ENCODE results near the gene GMPR.
"Not testable (repeated sequence)": the region's sequence is repeated elsewhere in the genome, so short reads cannot be mapped to it uniquely, and the experiment has no call there.

GMPR gene

DNA sequence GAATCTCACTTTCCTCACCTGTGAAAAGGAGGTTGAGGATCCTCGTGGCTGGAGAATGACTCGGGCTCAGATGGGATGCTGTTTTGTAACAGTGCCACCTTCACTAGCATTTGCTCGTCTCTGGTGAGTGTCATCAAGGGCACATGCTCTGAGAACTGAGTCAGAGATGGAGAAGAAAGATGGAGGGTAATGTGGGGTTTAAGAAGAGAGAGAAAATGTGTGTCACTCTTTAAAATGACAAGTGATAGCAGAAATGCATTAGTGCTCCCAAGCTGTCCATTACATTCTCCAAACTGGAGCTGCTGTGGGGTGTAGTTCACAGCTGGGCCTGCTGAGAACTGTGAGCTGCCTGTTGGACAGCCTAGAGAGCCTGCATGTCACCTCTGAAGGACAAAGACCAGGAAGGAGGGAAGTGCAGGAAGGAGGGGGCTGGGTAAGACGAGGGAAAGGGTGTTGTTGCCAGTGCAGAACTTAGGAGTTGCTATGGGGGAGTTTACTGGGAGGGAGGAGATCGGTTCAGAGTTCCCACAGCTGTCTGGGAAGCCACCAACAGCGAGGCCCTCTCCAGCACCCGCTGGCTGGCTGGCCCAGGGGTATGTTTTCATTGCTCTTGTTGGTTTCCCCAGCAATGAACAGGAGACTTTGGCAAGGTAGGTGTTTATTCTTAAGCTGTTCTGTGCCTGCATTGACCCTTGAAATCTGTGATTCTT lies 19.8 kb downstream of the GMPR start:
- peaks cover 0 to 14% (median 9%) of the 10 kb centered on the region in 4 donors for H3K4me1 ChIP-seq
- intact Hi-C loops (cut with DNase I; ENCODE audit: low total_unique reads) = no loop called here
- TF ChIP-seq, protein P1, sequence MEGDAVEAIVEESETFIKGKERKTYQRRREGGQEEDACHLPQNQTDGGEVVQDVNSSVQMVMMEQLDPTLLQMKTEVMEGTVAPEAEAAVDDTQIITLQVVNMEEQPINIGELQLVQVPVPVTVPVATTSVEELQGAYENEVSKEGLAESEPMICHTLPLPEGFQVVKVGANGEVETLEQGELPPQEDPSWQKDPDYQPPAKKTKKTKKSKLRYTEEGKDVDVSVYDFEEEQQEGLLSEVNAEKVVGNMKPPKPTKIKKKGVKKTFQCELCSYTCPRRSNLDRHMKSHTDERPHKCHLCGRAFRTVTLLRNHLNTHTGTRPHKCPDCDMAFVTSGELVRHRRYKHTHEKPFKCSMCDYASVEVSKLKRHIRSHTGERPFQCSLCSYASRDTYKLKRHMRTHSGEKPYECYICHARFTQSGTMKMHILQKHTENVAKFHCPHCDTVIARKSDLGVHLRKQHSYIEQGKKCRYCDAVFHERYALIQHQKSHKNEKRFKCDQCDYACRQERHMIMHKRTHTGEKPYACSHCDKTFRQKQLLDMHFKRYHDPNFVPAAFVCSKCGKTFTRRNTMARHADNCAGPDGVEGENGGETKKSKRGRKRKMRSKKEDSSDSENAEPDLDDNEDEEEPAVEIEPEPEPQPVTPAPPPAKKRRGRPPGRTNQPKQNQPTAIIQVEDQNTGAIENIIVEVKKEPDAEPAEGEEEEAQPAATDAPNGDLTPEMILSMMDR (IDR thresholded peaks at IDR 0.05) = no peak
- H3K4me3 ChIP-seq = no peak overlapping the region
- peak in 1 of 2 donors; percentile 71 for DNase-seq
- H3K27me3 ChIP-seq = no peaks in the 10 kb centered on the region
- no peaks in the 10 kb centered on the region for H3K9me3 ChIP-seq
- peaks cover 12 to 31% (median 21%) of the 10 kb centered on the region in 3 donors for H3K36me3 ChIP-seq
- peak overlapping the region; percentile 50 to 68 for H3K27ac ChIP-seq

DNA sequence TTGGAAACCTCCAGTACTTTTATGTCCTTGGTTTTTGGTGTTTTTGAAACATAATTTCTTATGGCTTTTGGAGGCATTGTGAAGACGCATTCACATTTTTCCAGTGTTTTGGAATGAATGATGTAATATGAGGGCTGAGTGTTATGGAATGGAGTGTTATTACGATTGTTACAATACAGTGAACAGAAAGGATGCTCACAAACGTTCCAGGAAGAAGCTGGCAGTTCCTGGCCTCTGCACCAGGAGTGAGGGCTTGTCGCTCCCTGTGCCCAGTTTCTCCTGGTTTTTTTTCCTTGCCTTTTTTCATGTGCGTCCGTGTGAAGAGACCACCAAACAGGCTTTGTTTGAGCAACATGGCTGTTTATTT lies 20.3 kb downstream of the GMPR start:
- intact Hi-C loops (cut with DNase I; ENCODE audit: low total_unique reads) = no loop called here
- Histone ChIP-seq H3K27ac (peak overlapping the region; percentile 50 to 68), H3K4me1 (peaks cover 0 to 14% (median 9%) of the 10 kb centered on the region in 4 donors), H3K4me3 (no peak overlapping the region), H3K27me3 (no peaks in the 10 kb centered on the region), H3K36me3 (peaks cover 12 to 31% (median 19%) of the 10 kb centered on the region in 3 donors), H3K9me3 (no peaks in the 10 kb centered on the region)
- no peak for DNase-seq
- TF ChIP-seq, protein P1 (IDR thresholded peaks at IDR 0.05) = no peak

DNA sequence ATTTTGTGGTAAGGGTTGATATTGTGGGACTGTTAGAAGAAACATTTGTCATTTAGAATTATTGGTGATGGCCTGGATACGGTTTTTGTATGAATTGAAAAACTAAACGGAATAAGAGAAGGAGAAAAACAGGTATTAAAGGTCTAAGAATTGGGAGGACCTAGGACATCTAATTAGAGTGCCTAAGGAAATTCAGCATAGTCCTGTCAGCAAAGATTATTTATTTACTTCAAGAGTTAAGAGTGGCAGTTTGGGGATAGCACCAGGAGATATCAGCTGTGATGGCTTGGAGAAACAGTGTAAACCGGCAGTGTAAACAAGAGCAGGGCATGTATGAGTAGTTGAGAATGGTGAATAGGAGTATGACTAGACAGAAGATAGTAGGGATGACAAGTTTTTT lies 21.2 kb downstream of the GMPR start:
- H3K9me3 ChIP-seq; DNase-seq; H3K4me3 ChIP-seq; H3K27me3 ChIP-seq; H3K27ac ChIP-seq; intact Hi-C loops (cut with DNase I; ENCODE audit: low total_unique reads): not testable (repeated sequence)
- H3K36me3 ChIP-seq = peaks cover 9 to 22% (median 17%) of the 10 kb centered on the region in 3 donors
- H3K4me1 ChIP-seq = peaks cover 0 to 14% (median 9%) of the 10 kb centered on the region in 4 donors

DNA sequence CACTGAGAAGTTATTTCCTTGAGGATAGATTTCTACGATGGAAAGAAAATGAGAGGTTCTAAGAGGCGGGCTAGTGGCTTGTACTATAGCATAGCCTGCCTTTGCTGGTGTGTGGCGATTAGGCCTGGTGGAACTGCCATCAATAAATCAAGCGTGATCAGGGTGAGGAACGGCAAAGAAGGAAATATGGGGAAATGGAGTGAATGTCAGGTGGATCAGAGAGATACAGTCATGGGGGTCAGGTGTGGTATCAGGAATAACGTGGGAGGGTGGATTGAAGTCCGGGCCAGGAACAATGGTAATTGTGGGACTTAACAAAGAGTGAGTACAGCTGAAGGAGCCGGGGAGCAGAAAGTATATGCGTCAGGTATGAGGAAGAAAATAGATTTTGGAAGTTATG lies 22.2 kb downstream of the GMPR start:
- DNase-seq; intact Hi-C loops (cut with DNase I; ENCODE audit: low total_unique reads): not testable (repeated sequence)

DNA sequence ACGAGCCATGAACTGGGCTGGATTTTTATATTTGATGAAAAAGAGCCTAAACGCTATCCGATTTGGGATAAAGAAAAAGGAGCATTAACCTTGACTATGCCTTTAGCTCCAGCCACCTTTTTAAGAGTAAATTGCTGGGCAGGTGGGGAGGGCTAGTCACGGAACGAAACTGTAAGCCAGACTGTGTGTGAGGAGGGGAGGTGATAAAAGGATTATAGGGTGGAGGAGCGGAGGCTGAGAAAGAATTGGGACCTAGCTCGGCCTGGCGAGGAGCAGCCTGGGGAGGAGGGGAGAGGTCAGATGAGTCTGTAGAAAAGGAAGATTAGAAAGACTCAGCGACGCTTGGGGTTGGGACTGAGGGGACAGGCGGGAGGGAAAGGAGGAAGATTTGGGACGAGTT lies 24.4 kb downstream of the GMPR start:
- H3K27me3 ChIP-seq; H3K27ac ChIP-seq; H3K4me3 ChIP-seq; H3K9me3 ChIP-seq; DNase-seq; intact Hi-C loops (cut with DNase I; ENCODE audit: low total_unique reads): not testable (repeated sequence)
- peaks cover 2 to 23% (median 16%) of the 10 kb centered on the region in 3 donors for H3K36me3 ChIP-seq
- H3K4me1 ChIP-seq = peaks cover 0 to 13% (median 8%) of the 10 kb centered on the region in 4 donors

More for the DNA sequence above, 22.2 kb downstream of the GMPR start:
- H3K36me3 ChIP-seq = peaks cover 5 to 12% (median 11%) of the 10 kb centered on the region in 3 donors
- not testable (repeated sequence) for H3K27ac ChIP-seq, H3K4me3 ChIP-seq, H3K27me3 ChIP-seq, H3K9me3 ChIP-seq
- H3K4me1 ChIP-seq = peaks cover 0 to 14% (median 9%) of the 10 kb centered on the region in 4 donors

DNA sequence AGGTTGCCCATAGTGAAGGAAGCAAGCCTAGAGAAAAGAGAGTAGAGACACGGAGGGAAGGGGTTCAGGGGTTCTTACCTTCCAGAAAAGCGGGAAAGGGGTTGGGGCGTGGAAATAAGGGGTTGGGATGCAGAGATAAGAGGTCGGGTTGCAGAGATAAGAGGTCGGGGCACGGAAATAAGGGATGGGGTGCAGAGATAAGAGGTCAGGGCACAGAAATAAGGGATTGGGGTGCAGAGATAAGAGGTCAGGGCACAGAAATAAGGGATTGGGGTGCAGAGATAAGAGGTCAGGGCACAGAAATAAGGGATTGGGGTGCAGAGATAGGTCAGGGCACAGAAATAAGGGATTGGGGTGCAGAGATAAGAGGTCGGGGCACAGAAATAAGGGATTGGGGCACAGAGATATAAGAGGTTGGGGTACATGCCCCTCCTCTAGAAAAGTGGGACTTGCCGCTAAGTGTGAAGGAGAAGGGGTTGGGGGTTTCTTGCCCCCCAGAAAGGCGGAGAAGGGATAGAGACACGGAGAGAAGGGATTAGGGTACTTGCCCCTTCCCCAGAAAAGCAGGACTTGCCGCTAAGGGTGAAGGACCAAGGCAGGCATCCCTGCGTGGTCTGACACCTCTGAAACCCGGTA lies 25.2 kb downstream of the GMPR start:
- H3K27me3 ChIP-seq; DNase-seq; H3K9me3 ChIP-seq; intact Hi-C loops (cut with DNase I; ENCODE audit: low total_unique reads); H3K27ac ChIP-seq; H3K4me3 ChIP-seq; H3K4me1 ChIP-seq: not testable (repeated sequence)
- peaks cover 0 to 28% (median 16%) of the 10 kb centered on the region in 3 donors for H3K36me3 ChIP-seq

DNA sequence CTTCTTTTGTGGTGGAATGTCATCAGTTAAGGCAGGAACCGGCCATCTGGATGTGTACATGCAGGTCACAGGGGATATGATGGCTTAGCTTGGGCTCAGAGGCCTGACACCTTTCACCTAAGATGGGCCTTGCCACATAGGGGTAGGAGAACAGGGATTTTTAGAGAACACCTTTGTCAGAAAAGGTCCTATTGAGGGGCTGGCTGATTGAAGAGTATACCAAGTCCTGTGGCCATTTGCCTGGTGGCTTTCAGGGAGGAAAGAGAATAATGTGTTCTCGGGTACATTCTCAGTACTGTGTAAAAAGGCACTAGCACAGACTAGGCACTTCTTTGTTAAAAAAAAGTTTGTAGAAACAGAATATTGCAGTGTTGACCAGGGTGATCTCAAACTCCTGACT lies 26.4 kb downstream of the GMPR start:
- TF ChIP-seq, protein P1 (IDR thresholded peaks at IDR 0.05) = no peak

More for the DNA sequence above, 26.4 kb downstream of the GMPR start:
- Histone ChIP-seq H3K4me3 (no peak overlapping the region), H3K27me3 (no peaks in the 10 kb centered on the region), H3K4me1 (no peaks in the 10 kb centered on the region), H3K9me3 (no peaks in the 10 kb centered on the region), H3K27ac (no peak overlapping the region), H3K36me3 (peaks cover 0 to 28% (median 16%) of the 10 kb centered on the region in 3 donors)
- no peak for DNase-seq
- intact Hi-C loops (cut with DNase I; ENCODE audit: low total_unique reads) = no loop called here

Data from tibial artery (tissue), 4 donors.